Epidermal melanocyte (primary cell): ENCODE data around the gene SUZ12.
"Not testable (repeated sequence)": the region's sequence is repeated elsewhere in the genome, so short reads cannot be mapped to it uniquely, and the experiment has no call there.

Source experiments
- DNase-seq: peaks from one replicate; pipeline ENCODE4 v3.0.0; 2011; ENCODE audit warnings: low spot score; ENCODE audit not compliant: insufficient read length

Gene SUZ12

DNA sequence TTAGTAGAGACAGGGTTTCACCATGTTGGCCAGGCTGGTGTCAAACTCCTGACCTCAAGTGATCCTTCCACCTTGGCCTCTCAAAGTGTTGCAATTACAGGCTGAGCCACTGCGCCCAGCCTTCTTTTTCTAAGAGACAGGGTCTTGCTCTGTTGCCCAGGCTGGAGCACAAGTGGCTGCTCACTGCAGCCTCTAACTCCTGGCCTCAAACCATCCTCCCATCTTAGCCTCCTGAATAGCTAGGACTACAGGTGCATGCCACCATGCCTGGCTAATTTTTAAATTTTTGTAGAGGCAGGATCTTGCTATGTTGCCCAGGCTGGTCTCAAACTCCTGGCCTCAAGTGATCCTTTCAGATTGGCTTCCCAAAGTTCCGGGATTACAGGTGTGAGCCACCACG is 15.1 kb downstream of the SUZ12 start:
- not testable (repeated sequence) for DNase-seq

DNA sequence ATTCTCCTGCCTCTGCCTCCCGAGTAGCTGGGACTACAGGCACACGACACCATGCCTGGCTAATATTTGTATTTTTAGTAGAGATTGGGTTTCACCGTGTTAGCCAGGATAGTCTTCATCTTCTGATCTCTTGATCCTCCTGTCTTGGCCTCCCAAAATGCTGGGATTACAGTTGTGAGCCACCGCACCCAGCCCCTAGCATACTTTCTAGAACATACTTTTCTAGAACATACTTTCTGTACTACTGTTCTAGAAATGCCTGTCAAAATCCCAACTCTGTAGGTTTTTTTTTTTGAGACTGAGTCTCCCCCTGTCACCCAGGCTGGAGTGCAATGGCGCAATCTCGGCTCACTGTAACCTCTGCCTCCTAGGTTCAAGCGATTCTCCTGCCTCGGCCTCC is 27.3 kb downstream of the SUZ12 start:
- DNase-seq: not testable (repeated sequence)

DNA sequence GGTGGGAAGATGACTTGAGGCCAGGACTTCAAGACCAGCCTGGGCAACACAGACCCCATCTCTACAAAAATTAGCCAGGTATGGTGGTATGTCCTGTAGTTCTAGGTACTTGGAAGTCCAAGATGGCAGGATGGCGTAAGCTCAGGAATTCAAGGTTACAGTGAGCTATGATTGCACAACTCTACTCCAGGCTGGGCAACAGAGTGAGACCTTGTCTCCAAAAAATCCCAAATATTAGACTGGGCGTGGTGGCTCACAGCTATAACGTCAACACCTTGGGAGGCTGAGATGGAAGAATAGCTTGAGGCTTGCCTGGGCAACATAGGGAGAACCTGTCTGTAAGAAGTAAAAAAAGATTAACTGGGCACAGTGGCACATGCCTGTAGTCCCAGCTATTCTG is 30.8 kb downstream of the SUZ12 start:
- no peak for DNase-seq

DNA sequence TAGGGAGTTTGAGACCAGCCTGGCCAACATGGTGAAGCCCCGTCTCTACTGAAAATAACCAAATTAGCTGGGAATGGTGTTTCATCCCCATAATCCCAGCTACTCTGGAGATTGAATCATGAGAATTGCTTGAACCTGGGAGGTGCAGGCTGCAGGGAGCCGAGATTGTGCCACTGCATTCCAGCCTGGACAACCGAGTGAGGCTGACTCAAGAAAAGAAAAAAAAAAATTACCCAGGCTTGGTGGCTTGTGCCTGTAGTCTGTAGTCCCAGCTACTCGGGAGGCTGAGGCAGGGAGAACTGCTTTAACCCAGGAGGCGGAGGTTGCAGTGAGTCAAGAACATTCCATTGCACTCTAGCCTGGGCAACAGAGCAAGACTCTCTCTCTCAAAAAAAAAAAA is 33.6 kb downstream of the SUZ12 start:
- not testable (repeated sequence) for DNase-seq

DNA sequence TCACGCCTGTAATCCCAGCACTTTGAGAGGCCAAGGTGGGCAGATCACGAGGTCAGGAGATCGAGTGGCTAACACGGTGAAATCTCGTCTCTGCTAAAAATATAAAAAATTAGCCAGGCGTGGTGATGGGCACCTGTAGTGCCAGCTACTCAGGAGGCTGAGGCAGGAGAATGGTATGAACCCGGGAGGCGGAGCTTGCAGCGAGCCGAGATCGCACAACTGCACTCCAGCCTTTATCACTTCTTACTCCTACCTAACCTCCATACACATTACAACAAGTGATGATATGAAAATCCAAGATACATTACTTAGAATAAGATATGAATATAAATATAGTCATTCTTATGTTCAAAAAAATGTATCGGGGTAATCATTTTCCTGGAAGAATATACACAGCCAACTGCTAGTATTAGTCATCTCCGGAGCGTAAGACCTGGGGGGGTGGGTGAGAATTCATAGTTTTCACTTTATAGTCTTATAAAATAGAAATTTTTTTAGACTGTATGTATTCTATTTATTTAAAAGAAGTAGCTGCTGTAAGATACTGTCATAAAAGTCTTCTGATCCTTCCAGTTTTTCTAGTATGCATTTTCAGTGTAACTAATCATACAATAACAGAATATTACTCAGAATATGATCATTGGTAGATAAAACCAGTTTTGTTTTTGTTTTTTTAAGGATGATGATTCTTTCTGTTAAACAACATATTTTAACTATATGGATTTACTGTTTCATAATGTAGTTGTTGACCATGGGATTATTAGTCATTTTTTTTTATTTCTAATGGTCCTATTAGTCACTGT is 37.7 kb downstream of the SUZ12 start:
- not testable (repeated sequence) for DNase-seq

DNA sequence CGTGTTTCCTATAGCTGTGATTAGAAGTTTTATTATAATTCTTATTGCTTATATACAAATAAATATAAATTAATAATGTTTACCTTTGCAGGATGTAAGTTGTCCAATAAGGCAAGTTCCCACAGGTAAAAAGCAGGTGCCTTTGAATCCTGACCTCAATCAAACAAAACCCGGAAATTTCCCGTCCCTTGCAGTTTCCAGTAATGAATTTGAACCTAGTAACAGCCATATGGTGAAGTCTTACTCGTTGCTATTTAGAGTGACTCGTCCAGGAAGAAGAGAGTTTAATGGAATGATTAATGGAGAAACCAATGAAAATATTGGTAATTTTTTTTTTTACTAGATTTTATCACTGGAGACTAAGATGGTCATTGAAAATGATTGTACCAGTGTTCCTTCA is 38.6 kb downstream of the SUZ12 start:
- DNase-seq: not testable (repeated sequence)

DNA sequence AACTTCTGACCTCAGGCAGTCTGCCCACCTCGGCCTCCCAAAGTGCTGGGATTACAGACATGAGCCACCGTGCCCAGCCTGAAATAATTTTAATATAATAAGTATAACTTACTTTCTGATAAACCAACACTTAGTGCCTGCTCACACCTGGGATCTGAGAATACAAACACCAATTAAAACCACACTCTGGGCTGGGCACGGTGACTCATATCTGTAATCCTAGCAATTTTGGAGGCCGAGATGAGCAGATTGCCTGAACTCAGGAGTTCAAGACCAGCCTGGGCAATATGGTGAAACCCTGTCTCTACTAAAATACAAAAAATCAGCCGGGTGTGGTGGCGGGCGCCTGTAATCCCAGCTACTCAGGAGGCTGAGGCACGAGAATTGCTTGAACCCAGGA is 55.0 kb downstream of the SUZ12 start:
- not testable (repeated sequence) for DNase-seq

DNA sequence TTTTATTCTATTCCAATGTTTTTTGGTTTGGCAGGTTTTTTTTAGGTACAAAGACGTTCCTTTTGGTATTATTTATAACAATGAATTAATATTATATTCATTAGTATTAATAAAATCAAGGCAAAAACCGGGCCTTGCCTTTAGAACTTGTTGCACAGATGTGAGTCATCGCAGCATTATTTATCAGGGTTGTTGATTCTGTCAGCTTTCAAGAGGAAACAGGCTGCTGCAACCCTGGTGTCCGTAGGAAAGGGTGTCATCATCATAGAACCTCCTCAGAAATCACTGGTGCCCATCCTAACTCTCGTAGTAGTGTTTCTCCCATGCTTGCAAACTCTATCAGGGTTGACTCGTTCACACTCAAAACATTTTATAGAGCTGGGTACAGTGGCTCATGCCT is 60.2 kb downstream of the SUZ12 start:
- DNase-seq: no peak

DNA sequence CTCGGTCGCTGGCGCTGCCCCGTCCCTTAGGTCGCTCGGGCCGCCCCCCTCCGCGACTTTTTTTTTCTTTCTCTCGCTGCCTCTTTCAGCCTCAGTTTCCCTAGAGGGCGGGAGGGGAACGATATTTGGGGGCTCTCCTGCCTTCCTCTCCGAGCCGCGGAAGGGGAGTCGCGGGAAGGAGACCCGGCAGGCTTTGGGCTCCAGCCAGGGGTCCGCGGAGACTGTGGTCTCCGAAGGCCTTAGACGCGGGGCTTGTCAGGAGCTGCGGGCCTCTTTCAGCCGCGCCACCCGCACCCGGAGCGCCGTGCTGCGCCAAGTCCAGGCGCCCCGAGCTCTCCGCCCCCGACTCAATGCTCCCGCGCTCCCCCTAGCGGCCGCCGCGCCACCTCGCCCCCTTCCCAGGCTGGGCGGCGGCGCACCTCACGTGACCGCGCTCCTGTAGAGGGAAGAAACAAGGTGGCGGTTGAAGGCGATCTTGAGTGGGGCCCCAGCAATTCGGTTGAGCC is 70.2 kb downstream of the SUZ12 start, which contains the start of gene LRRC37B:
Gene LRRC37B, plus strand, starts transcription at position 427 of the 506 bp plus-strand sequence. CDS start 14,010 bp downstream, outside the sequence.
- DNase-seq: peak; percentile 58

DNA sequence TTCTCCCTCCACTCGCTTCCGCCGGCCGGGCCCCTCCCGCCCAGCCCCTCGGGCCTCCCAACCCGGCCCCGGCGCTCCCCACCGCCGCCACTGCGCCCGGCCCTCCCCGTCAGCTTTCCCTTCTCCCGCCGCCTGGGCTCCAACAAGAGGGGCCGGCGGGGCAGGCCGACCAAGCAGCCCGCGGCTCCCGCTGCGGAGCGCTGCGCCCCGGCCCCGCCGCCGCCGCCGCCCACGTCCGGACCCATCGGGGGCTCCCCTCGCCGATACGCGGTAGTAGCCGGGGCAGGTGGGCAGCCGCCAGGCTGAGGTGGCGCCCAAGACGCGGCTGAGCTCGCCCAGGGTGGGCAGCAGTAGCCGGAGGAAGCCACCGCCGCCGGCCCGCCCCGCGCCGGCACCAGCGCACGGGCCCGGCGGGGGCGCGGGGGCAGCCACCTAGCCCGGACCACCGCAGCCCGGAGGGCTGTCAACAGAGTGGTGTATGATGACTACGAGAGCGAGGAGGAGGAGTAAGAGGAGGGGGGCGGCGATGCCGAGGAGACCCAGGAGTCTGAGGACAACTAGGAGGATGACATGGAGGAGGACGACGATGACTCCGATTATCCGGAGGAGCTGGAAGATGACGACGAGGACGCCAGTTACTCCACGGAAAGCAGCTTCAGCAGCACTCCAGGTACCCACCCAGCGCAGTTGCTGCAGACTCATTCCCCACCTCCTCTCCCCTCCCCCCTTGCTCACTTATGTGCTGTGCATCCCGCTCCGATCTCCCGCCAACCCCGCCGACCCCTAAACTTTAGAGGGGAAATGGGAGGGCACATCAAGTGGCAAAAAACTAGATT is 70.9 kb downstream of the SUZ12 start:
- peak; percentile 14 for DNase-seq

DNA sequence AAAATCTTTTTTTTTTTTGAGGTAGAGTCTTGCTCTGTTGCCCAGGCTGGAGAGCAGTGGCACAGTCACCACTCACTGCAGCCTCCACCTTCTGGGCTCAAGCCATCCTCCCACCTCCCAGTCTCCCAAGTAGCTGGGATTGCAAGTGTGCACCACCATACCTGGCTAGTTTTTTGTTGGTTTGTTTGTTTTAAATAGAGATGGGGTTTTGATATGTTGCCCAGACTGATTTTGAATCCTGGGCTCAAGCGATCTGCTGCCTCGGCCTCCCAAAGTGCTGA is 72.4 kb downstream of the SUZ12 start:
- DNase-seq: no peak

DNA sequence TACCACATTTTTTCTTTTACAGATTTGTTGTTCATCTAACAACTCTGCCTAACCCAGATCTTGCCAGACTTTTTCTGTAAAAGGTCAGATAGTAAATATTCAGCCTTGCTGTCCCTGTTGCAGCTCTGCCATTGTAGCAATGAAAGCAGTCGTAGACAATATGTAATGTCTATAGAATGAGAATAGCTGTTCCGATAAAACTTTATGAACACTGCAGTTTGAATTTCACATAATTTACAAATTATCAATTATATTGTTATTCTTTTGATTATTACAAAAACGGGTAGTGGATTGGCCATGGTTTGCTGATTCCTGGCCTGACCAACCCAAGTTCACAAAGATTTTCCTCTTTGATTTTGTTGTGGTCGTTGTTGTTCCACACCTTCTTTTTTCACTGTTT is 73.3 kb downstream of the SUZ12 start:
- no peak for DNase-seq

DNA sequence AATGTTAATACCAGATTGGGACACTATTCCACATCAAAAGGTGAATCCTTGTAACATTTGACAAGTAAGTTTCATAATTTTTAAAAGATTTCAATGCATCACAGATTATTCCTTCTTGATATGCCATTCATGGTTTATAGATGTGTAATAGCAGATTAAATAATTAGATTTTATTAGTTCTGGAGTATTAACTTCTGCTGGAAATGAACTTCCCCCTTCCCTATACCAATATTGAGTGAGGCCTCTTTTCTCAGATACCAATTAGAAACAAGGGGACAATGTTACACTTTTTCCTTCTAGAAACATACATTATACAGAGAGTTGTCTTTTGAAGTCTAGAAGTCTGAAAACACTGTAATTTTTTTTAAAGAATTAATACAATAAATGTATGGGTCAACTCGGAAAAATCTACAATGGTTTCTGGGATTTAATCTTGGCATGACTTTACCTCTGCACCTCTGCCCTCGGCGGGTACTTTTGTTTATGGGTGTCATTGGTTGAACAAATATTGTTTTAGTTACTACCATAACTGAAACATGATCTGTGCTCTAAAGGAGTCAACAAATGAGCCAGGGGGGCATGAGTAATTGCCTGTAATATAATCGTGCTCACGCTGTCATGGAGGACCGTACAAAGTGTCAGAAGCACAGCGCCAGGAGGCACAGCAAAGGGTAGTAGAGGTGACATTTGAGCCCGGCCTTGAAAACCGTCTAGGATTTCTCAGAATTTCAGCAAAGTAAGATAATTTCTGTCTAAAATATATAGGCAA is 78.6 kb downstream of the SUZ12 start:
- DNase-seq: no peak

DNA sequence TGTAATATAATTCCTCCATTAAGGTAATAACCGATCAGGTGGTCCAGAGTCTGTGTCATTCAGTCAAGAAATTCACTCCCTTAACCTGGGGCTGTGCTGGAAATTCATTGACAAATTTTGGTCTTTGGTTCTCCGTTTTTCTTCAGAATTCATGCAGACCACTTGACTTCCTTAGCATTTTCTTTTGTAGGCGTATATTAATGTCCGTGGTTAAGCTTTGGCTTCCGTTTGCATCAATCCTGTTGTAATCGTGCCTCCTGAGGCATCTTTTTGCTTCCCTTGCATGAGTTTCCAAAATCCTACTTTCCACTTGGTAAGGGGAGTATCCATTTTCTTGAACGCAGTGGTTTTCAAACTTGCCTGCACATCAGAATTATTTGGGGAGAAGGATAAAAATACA is 79.4 kb downstream of the SUZ12 start:
- no peak for DNase-seq

DNA sequence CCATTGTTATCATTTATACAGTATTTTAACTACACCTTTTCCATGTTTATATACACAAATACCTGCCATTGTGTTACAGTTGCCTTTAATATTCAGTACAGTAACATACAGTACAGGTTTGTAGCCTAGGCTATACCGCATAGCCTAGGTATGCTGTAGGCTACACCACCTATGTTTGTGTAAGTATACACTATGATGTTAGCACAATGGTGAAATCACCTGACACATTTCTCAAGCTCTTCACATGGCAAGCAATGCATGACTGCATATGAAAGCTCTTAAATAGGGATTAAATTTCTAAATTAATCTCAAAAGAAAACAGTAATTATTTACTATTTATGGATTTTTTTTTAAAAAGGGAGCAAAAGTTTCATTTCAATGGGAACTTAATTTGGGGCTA is 82.4 kb downstream of the SUZ12 start:
- DNase-seq: no peak

DNA sequence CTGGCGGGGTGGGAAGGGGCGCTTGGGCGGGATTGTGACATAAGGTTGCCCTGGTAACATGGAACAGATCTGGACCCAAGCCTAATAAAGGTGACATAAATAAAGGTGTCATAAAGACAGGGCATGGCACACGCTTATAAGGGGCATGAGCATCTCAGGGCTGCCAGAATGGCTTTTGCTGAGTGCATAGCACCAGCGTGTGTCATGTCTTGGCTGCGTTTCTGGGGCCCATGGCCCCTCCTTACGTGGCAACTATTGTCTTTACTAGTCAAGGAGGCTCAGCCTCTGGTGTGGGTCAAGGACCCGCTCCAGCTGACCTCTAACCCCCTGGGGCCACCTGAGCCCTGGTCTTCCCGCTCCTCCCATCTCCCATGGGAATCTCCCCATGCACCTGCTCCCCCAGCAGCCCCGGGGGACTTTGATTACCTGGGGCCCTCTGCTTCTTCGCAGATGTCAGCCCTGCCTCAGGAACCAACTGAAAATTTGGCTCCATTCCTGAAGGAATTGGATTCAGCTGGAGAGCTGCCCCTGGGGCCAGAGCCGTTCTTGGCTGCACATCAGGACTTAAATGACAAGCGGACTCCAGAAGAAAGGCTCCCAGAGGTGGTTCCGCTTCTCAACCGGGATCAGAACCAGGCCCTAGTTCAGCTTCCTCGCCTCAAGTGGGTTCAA is 84.3 kb downstream of the SUZ12 start:
- no peak for DNase-seq

DNA sequence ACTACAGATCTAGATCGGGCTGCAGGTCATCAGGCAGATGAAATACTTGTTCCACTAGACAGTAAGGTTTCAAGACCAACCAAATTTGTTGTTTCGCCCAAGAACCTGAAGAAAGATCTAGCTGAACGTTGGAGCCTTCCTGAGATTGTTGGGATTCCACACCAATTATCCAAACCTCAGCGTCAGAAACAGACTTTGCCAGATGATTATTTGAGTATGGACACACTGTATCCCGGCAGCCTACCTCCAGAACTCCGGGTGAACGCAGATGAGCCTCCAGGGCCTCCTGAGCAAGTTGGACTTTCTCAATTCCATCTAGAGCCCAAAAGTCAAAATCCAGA is 84.8 kb downstream of the SUZ12 start:
- no peak for DNase-seq

DNA sequence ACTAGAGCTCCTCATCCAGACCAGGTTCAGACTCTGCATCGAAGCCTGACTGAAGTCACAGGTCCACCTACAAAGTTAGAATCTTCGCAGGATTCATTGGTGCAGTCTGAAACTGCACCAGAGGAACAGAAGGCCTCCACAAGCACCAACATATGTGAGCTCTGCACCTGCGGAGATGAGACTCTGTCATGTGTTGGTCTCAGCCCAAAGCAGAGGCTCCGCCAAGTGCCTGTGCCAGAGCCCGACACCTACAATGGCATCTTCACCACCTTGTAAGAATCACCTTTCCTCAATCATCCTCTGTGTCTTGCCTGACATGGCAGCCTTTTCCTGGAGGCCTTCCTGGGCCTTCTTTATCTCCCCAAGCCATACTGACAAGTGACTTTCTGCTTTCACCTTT is 85.7 kb downstream of the SUZ12 start:
- not testable (repeated sequence) for DNase-seq

DNA sequence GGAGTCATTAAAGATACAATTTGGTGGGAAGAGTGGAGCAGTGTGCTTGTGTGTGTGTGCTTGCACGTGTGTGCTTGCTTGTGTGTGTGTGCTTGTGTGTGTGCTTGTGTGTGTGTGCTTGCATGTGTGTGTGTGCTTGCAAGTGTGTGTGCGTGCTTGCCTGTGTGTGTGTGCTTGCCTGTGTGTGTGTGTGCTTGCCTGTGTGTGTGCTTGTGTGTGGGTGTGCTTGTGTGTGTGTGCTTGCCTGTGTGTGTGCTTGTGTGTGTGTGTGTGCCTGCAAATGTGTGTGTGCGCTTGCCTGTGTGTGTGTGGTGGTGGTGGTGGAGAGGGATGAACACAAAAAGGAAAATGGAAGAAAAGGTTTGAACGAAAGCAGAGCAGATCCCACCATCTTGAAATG is 90.5 kb downstream of the SUZ12 start:
- not testable (repeated sequence) for DNase-seq

DNA sequence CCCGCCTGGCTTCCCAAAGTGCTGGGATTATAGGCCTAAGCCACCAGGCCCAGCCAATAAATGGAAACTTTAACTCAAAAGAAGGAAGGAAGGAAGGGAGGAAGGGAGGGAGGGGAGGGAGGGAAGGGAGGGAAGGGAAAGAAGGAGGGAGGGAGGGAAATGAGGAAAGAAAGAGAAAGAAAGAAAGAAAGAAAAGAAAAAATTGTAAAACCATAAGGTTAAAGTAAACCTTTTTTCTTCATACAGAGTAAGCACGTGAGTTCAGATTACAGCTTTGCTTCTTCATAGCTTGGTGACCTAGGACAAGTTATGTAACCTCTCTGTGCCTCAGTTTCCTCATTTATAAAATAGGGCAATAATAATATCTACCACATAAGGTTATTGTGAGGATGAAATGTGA is 96.4 kb downstream of the SUZ12 start:
- no peak for DNase-seq

DNA sequence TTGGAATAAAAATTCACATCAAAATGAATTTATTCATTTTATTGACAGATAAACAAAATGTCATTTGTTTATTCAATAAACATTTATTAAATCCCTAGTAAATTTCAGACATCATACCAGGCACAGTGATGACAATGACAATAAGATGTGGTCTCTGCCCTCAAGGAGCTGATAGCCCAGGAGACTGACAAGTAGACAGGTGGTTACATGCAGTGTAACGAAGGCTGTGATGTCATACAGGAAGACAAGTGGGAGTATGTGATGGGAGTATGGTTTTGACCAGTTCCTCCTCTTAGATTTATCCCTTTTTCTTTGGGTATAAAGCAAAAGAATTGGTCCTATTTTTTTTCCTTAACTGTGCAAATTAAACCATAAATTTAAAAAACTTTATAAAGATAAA is 97.0 kb downstream of the SUZ12 start:
- DNase-seq: not testable (repeated sequence)
